ENCODE measurements around the gene ALKBH7.
"Not testable (repeated sequence)": the region's sequence is repeated elsewhere in the genome, so short reads cannot be mapped to it uniquely, and the experiment has no call there.

ALKBH7 gene

GRCh38 chr19:6378486-6378885, 5.9 kb downstream of the ALKBH7 start:
- no peak overlapping the region for H3K4me3 Mint-ChIP-seq
- H3K36me3 Mint-ChIP-seq (ENCODE audit: low read depth), result peaks cover 26% of the 10 kb centered on the region
- no peak overlapping the region for H3K27ac Mint-ChIP-seq
- no peaks in the 10 kb centered on the region for H3K27me3 Mint-ChIP-seq
- no peaks in the 10 kb centered on the region for H3K9me3 Mint-ChIP-seq
- H3K4me1 Mint-ChIP-seq (ENCODE audit: low read depth), result peaks cover 4% of the 10 kb centered on the region

- no peak overlapping the region for H3K27ac Mint-ChIP-seq
- no peaks in the 10 kb centered on the region for H3K9me3 Mint-ChIP-seq
- no peak overlapping the region for H3K4me3 Mint-ChIP-seq
- H3K4me1 Mint-ChIP-seq (ENCODE audit: low read depth), result no peaks in the 10 kb centered on the region
- H3K36me3 Mint-ChIP-seq (ENCODE audit: low read depth), result peaks cover 31% of the 10 kb centered on the region
- no peaks in the 10 kb centered on the region for H3K27me3 Mint-ChIP-seq
Measured at GRCh38 chr19:6379744-6380143, 7.2 kb downstream of the ALKBH7 start.

- peaks cover 41% of the 10 kb centered on the region for H3K36me3 Mint-ChIP-seq (ENCODE audit: low read depth)
- H3K4me3 Mint-ChIP-seq, result no peak overlapping the region
- no peaks in the 10 kb centered on the region for H3K4me1 Mint-ChIP-seq (ENCODE audit: low read depth)
- H3K27me3 Mint-ChIP-seq, result no peaks in the 10 kb centered on the region
- H3K9me3 Mint-ChIP-seq, result no peaks in the 10 kb centered on the region
- H3K27ac Mint-ChIP-seq, result no peak overlapping the region
Measured at GRCh38 chr19:6381030-6381750, 8.6 kb downstream of the ALKBH7 start.

GRCh38 chr19:6383188-6383587, 10.6 kb downstream of the ALKBH7 start:
- Mint-ChIP-seq H3K27ac (no peak overlapping the region), H3K4me3 (no peak overlapping the region), H3K27me3 (no peaks in the 10 kb centered on the region), H3K36me3 (ENCODE audit: low read depth) (peaks cover 43% of the 10 kb centered on the region), H3K4me1 (ENCODE audit: low read depth) (no peaks in the 10 kb centered on the region), H3K9me3 (no peaks in the 10 kb centered on the region)

- Mint-ChIP-seq H3K27me3 (no peaks in the 10 kb centered on the region), H3K4me1 (ENCODE audit: low read depth) (no peaks in the 10 kb centered on the region), H3K27ac (no peak overlapping the region), H3K4me3 (no peak overlapping the region), H3K36me3 (ENCODE audit: low read depth) (peaks cover 43% of the 10 kb centered on the region), H3K9me3 (no peaks in the 10 kb centered on the region)
Measured at GRCh38 chr19:6384381-6384780, 11.8 kb downstream of the ALKBH7 start.

- no peaks in the 10 kb centered on the region for H3K9me3 Mint-ChIP-seq
- H3K27me3 Mint-ChIP-seq, result no peaks in the 10 kb centered on the region
- no peak overlapping the region for H3K4me3 Mint-ChIP-seq
- peaks cover 45% of the 10 kb centered on the region for H3K36me3 Mint-ChIP-seq (ENCODE audit: low read depth)
- H3K27ac Mint-ChIP-seq, result no peak overlapping the region
- H3K4me1 Mint-ChIP-seq (ENCODE audit: low read depth), result peaks cover 14% of the 10 kb centered on the region
Measured at GRCh38 chr19:6387372-6387771, 14.8 kb downstream of the ALKBH7 start.

- peak overlapping the region; percentile 90 for H3K4me3 Mint-ChIP-seq
- H3K27ac Mint-ChIP-seq, result peak overlapping the region; percentile 96
- no peaks in the 10 kb centered on the region for H3K27me3 Mint-ChIP-seq
- no peaks in the 10 kb centered on the region for H3K9me3 Mint-ChIP-seq
- H3K4me1 Mint-ChIP-seq (ENCODE audit: low read depth), result peaks cover 25% of the 10 kb centered on the region
- peaks cover 23% of the 10 kb centered on the region for H3K36me3 Mint-ChIP-seq (ENCODE audit: low read depth)
Measured at GRCh38 chr19:6392221-6393073, 19.9 kb downstream of the ALKBH7 start.

GRCh38 chr19:6393074-6393982, 20.7 kb downstream of the ALKBH7 start, which contains the start of gene GTF2F1:
TSS of gene GTF2F1 (minus strand) at chr19:6393164. CDS start at chr19:6392995, 169 bp downstream.
- Mint-ChIP-seq H3K36me3 (ENCODE audit: low read depth) (peaks cover 20% of the 10 kb centered on the region), H3K27ac (peak within 1 kb of the TSS; percentile 96), H3K27me3 (no peaks in the 10 kb centered on the region), H3K4me3 (peak within 1 kb of the TSS; percentile 90), H3K4me1 (ENCODE audit: low read depth) (peaks cover 25% of the 10 kb centered on the region), H3K9me3 (no peaks in the 10 kb centered on the region)

- Mint-ChIP-seq H3K27me3 (no peaks in the 10 kb centered on the region), H3K27ac (peak overlapping the region; percentile 96), H3K36me3 (ENCODE audit: low read depth) (peaks cover 18% of the 10 kb centered on the region), H3K4me3 (peak overlapping the region; percentile 90), H3K4me1 (ENCODE audit: low read depth) (peaks cover 25% of the 10 kb centered on the region), H3K9me3 (no peaks in the 10 kb centered on the region)
Measured at GRCh38 chr19:6393983-6394412, 21.4 kb downstream of the ALKBH7 start.

GRCh38 chr19:6394831-6395230, 22.2 kb downstream of the ALKBH7 start:
- H3K4me1 Mint-ChIP-seq (ENCODE audit: low read depth), result peaks cover 25% of the 10 kb centered on the region
- H3K27me3 Mint-ChIP-seq, result no peaks in the 10 kb centered on the region
- no peak overlapping the region for H3K4me3 Mint-ChIP-seq
- peak overlapping the region; percentile 58 for H3K27ac Mint-ChIP-seq
- H3K9me3 Mint-ChIP-seq, result no peaks in the 10 kb centered on the region
- H3K36me3 Mint-ChIP-seq (ENCODE audit: low read depth), result peaks cover 12% of the 10 kb centered on the region

GRCh38 chr19:6396305-6396704, 23.7 kb downstream of the ALKBH7 start:
- Mint-ChIP-seq H3K9me3 (no peaks in the 10 kb centered on the region), H3K36me3 (ENCODE audit: low read depth) (peaks cover 6% of the 10 kb centered on the region), H3K27me3 (no peaks in the 10 kb centered on the region), H3K4me3 (no peak overlapping the region), H3K4me1 (ENCODE audit: low read depth) (peaks cover 20% of the 10 kb centered on the region), H3K27ac (no peak overlapping the region)

- H3K9me3 Mint-ChIP-seq; H3K4me1 Mint-ChIP-seq (ENCODE audit: low read depth); H3K4me3 Mint-ChIP-seq; H3K36me3 Mint-ChIP-seq (ENCODE audit: low read depth); H3K27ac Mint-ChIP-seq; H3K27me3 Mint-ChIP-seq: not testable (repeated sequence)
Measured at GRCh38 chr19:6400062-6400944, 27.7 kb downstream of the ALKBH7 start.

- Mint-ChIP-seq H3K4me3 (no peak overlapping the region), H3K27ac (no peak overlapping the region), H3K27me3 (no peaks in the 10 kb centered on the region), H3K9me3 (no peaks in the 10 kb centered on the region), H3K36me3 (ENCODE audit: low read depth) (no peaks in the 10 kb centered on the region), H3K4me1 (ENCODE audit: low read depth) (no peaks in the 10 kb centered on the region)
Measured at GRCh38 chr19:6402058-6402457, 29.5 kb downstream of the ALKBH7 start.

Data from stimulated activated naive CD8-positive, alpha-beta T cell treated with anti-CD3 and anti-CD28 coated beads, Interleukin-15, Interleukin-2, amounts not matched to agents 100 ng/mL and 50 ng/mL, for 24 hours (primary cell).